Measurements from ENCODE around the gene BRPF1.

DNA sequence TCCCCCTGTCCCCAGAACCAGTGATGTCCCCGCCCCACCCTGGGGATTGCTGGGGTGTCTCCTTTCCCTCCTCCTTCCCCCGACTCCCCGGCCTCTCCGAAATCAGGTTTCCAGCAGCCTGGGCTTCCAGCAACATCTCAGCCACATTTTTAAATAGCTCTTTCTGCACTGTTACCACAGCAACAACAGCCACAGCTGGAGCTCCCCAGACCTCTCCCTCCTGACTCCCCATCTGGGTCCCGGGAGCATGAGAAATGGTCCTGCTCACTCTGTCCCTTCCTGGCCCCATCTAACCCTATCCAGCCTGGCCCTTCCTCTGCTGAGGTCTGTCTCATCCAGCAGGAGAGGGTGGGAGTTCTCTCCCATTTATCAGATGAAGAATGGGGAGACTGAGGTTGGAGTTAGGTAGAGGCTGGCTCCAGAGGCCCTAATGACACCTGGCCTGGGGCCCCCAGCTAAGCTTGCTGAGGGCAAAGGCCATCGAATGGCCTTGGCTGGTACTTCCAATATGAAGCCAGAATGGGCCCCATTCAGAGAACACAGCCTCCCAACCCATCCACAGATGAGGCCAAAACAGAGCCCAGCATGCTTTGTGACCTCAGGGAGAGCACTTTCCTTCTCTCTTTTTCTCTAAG, 36.7 kb downstream of the BRPF1 start:
- TF ChIP-seq CTCF (IDR thresholded peaks at IDR 0.05) (no peak), POLR2A (IDR thresholded peaks at IDR 0.05) (no peak)

All from uterus (tissue), 2 donors.